Vagina (tissue), 2 donors: ENCODE results near the gene ACOXL.

ENCODE experiments used
- POLR2AphosphoS5 ChIP-seq, 2 donors: sonication (generic); formaldehyde crosslinking; IDR thresholded peaks; one replicate each; pipeline ENCODE4 v1.9.0; 2017; ENCODE audit warnings: antibody characterized with exemption in 2 of 2, mild to moderate bottlenecking in 2 of 2, low read depth in 1 of 2; ENCODE audit not compliant: insufficient read depth in 1 of 2
- TF ChIP-seq, protein P1 (sequence below), 3 experiments: fragments of 450-650 bp in 2 of 3; fragments of 200-600 bp in 1 of 3; sonication (generic) in 1 of 3; IDR thresholded peaks; one replicate each; pipeline ENCODE4 v1.5.1; 2017 to 2019; ENCODE audit warnings: antibody characterized with exemption in 3 of 3, mild to moderate bottlenecking in 2 of 3, moderate library complexity in 2 of 3

DNA sequence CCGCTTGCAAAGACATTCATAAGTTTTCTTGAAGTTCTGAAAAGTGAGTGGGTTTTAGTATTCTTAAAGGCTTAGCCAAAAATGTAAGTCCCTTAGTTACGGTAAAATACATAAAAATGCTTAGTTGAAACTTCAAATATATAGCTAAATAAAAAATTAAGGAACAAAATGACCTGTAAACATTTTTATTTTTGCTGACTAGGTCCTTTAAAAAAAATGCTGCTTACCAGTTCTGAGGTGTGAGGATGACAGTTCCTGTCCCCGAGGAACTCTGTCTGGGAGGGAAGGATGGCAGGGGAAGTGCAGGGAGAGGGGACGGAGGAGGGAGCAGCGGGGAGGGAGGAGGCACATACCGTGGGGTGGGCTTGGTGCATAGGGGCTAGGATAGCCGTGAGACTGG, 285.5 kb downstream of the ACOXL start:
- TF ChIP-seq, protein P1, sequence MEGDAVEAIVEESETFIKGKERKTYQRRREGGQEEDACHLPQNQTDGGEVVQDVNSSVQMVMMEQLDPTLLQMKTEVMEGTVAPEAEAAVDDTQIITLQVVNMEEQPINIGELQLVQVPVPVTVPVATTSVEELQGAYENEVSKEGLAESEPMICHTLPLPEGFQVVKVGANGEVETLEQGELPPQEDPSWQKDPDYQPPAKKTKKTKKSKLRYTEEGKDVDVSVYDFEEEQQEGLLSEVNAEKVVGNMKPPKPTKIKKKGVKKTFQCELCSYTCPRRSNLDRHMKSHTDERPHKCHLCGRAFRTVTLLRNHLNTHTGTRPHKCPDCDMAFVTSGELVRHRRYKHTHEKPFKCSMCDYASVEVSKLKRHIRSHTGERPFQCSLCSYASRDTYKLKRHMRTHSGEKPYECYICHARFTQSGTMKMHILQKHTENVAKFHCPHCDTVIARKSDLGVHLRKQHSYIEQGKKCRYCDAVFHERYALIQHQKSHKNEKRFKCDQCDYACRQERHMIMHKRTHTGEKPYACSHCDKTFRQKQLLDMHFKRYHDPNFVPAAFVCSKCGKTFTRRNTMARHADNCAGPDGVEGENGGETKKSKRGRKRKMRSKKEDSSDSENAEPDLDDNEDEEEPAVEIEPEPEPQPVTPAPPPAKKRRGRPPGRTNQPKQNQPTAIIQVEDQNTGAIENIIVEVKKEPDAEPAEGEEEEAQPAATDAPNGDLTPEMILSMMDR (IDR thresholded peaks at IDR 0.05) = no peak
- no peak for TF ChIP-seq POLR2AphosphoS5 (IDR thresholded peaks at IDR 0.05; ENCODE audit: insufficient read depth in 1 of 2, low read depth in 1 of 2)
